Measurements from ENCODE around the gene TMEM50B. TPM values are rescaled to one million over a fixed set of nuclear protein-coding genes. Genes with fewer than 3 reads are reported as not detected.
A peak's percentile ranks its signal among the peaks of the same experiment; 100 is the strongest.

TMEM50B gene
- total RNA-seq, 1 experiment from 2014 or later: 20.7 TPM

DNA sequence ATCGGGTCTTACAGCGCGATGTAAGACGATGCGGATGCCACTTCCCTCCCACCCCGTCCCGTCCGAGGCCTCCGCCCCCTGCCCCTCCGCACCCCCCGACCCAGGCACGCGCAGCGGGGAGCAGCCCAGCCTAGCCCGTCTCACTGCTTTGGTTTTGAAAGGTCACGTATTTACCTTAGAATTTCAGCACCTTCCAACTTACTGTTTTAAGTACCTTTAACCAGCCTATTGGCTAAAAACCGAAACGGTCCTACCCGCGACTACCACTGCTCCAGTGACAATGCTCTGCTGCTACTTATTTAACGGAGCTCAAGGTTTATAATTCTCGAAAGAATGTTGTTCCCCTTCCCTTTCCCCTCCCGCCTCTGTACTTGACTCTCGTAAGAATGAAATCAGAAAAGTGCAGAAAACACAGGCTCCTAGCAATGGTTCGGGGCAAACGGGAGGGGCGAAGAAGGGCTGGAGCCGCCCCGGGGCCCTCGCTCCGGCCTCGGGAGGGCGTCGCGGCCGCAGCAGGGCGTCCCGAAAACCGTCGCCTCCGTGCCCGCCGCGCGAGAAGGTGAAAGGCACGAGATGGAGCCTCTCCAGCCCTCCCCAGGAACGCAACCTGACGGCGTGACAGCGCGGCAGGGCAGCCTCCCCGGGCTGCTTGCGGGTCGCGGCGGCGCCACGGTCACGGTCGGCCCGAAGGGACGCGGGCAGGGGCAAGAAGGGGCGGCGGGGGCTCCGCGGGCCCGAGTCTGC is 667 bp downstream of the TMEM50B start:
- Mint-ChIP-seq H3K9me3 (ENCODE audit: unreplicated experiment) (no peaks in the 10 kb centered on the region), H3K4me3 (ENCODE audit: unreplicated experiment) (peak overlapping the region; percentile 87), H3K27ac (ENCODE audit: low read depth, unreplicated experiment) (peak overlapping the region; percentile 74), H3K4me1 (ENCODE audit: insufficient read depth, unreplicated experiment) (peaks cover 5% of the 10 kb centered on the region), H3K36me3 (ENCODE audit: insufficient read depth, unreplicated experiment) (peaks cover 6% of the 10 kb centered on the region), H3K27me3 (ENCODE audit: insufficient read depth, unreplicated experiment) (no peaks in the 10 kb centered on the region)
- intact Hi-C loops (cut with micrococcal nuclease): no loop called here
- ChIA-PET POLR2A (interaction anchor here (0.7 to 5.4 kb wide), 20 partner anchors 10 to 707 kb away, joined by 3 to 92 read pairs (median 6); partner anchors contain the start of genes DNAJC28, GART, IFNAR1 and IFNAR2), CTCF (interaction anchor here (1.3 to 1.8 kb wide), 2 partner anchors 47 to 118 kb away, joined by 3 to 5 read pairs; no protein-coding TSS in a partner anchor)
- no TSS peak for BruUV-seq (replicated peaks)
- DNase-seq (ENCODE audit: unreplicated experiment): peak; percentile 34
- TF ChIP-seq, protein P1, sequence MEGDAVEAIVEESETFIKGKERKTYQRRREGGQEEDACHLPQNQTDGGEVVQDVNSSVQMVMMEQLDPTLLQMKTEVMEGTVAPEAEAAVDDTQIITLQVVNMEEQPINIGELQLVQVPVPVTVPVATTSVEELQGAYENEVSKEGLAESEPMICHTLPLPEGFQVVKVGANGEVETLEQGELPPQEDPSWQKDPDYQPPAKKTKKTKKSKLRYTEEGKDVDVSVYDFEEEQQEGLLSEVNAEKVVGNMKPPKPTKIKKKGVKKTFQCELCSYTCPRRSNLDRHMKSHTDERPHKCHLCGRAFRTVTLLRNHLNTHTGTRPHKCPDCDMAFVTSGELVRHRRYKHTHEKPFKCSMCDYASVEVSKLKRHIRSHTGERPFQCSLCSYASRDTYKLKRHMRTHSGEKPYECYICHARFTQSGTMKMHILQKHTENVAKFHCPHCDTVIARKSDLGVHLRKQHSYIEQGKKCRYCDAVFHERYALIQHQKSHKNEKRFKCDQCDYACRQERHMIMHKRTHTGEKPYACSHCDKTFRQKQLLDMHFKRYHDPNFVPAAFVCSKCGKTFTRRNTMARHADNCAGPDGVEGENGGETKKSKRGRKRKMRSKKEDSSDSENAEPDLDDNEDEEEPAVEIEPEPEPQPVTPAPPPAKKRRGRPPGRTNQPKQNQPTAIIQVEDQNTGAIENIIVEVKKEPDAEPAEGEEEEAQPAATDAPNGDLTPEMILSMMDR (IDR thresholded peaks at IDR 0.05; ENCODE audit: unreplicated experiment): peak; percentile 8

DNA sequence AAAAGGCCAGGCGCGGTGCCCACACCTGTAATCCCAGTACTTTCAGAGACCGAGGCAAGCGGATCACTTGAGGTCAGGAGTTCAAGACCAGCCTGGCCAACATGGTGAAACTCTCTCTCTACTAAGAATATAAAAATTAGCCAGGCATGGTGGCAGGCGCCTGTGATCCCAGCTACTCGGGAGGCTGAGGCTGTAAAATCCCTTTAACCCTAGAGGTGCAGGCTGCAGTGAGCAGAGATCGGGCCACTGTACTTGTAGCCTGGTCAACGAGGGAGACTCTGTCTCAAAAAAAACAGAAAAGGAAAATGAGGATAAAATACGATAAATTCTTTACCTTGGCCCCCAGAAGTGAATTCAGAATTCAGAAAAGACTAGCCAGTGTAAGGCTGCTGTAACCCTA is 1.6 kb downstream of the TMEM50B start:
- H3K27me3 Mint-ChIP-seq (ENCODE audit: insufficient read depth, unreplicated experiment): no peaks in the 10 kb centered on the region
- H3K27ac Mint-ChIP-seq (ENCODE audit: low read depth, unreplicated experiment): peak overlapping the region; percentile 74
- TF ChIP-seq, protein P1 (IDR thresholded peaks at IDR 0.05; ENCODE audit: unreplicated experiment): no peak
- peak overlapping the region; percentile 87 for H3K4me3 Mint-ChIP-seq (ENCODE audit: unreplicated experiment)
- H3K36me3 Mint-ChIP-seq (ENCODE audit: insufficient read depth, unreplicated experiment): peaks cover 6% of the 10 kb centered on the region
- ChIA-PET POLR2A (interaction anchor here (1.0 to 5.4 kb wide), 4 partner anchors 13 to 153 kb away, joined by 3 to 92 read pairs (median 42); partner anchors contain the start of genes DNAJC28, GART, IFNAR1 and SON), CTCF (no interaction called here)
- H3K4me1 Mint-ChIP-seq (ENCODE audit: insufficient read depth, unreplicated experiment): peaks cover 5% of the 10 kb centered on the region
- intact Hi-C loops (cut with micrococcal nuclease): no loop called here
- no TSS peak for BruUV-seq (replicated peaks)
- H3K9me3 Mint-ChIP-seq (ENCODE audit: unreplicated experiment): no peaks in the 10 kb centered on the region
- DNase-seq (ENCODE audit: unreplicated experiment): no peak

DNA sequence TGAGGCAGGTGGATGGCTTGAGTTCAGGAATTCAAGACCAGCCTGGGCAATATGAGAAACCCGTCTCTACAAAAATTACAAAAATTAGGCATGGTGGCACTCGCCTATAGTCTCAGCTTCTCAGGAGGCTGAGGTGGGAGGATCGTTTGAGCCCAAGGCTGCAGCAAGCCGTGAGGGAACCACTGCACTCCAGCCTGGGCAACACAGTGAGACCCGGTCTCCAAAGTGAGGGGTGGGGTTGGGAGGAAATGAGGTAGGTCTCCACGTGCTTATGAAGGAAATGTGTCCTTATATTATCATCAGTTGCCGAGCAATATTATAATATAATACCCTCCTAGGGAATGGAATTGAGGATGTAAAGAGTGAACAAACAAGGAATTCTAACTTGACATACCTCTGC is 2.7 kb downstream of the TMEM50B start:
- CTCF ChIA-PET: no interaction called here
- intact Hi-C loops (cut with micrococcal nuclease): no loop called here
- H3K27me3 Mint-ChIP-seq (ENCODE audit: insufficient read depth, unreplicated experiment): no peaks in the 10 kb centered on the region

DNA sequence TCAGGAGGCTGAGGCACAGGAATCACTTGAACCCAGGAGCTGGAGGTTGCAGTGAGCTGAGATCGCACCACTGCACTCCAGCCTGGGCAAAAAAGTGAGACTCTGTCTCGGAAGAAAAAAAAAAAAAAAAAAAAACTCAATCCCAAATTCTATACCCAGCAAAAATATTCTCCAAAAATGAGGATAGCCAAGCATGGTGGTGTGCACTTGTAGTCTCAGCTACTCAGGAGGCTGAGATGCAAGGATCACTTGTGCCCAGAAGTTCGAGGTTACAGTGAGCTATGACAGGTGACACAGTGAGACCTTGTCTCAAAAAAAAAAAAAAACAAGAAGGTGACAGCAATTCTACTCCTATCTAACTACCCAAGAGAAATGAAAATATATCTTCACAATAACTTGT is 6.4 kb downstream of the TMEM50B start:
- no peak for DNase-seq (ENCODE audit: unreplicated experiment)
- Mint-ChIP-seq H3K4me3 (ENCODE audit: unreplicated experiment) (no peak overlapping the region), H3K27ac (ENCODE audit: low read depth, unreplicated experiment) (no peak overlapping the region), H3K4me1 (ENCODE audit: insufficient read depth, unreplicated experiment) (peaks cover 2% of the 10 kb centered on the region), H3K27me3 (ENCODE audit: insufficient read depth, unreplicated experiment) (no peaks in the 10 kb centered on the region), H3K9me3 (ENCODE audit: unreplicated experiment) (no peaks in the 10 kb centered on the region), H3K36me3 (ENCODE audit: insufficient read depth, unreplicated experiment) (peaks cover 6% of the 10 kb centered on the region)
- no TSS peak for BruUV-seq (replicated peaks)
- POLR2A ChIA-PET: no interaction called here
- intact Hi-C loops (cut with micrococcal nuclease): no loop called here
- TF ChIP-seq, protein P1 (IDR thresholded peaks at IDR 0.05; ENCODE audit: unreplicated experiment): no peak
- CTCF ChIA-PET: no interaction called here

More for the DNA sequence above, 2.7 kb downstream of the TMEM50B start:
- H3K4me1 Mint-ChIP-seq (ENCODE audit: insufficient read depth, unreplicated experiment): peaks cover 5% of the 10 kb centered on the region
- H3K27ac Mint-ChIP-seq (ENCODE audit: low read depth, unreplicated experiment): no peak overlapping the region
- no peak for DNase-seq (ENCODE audit: unreplicated experiment)
- peak overlapping the region; percentile 87 for H3K4me3 Mint-ChIP-seq (ENCODE audit: unreplicated experiment)
- H3K9me3 Mint-ChIP-seq (ENCODE audit: unreplicated experiment): no peaks in the 10 kb centered on the region
- POLR2A ChIA-PET: interaction anchor here (1.2 kb wide), 1 partner anchor 65 kb away, joined by 4 read pairs; the partner anchor contains the start of gene GART
- TF ChIP-seq, protein P1 (IDR thresholded peaks at IDR 0.05; ENCODE audit: unreplicated experiment): no peak
- H3K36me3 Mint-ChIP-seq (ENCODE audit: insufficient read depth, unreplicated experiment): peaks cover 6% of the 10 kb centered on the region
- no TSS peak for BruUV-seq (replicated peaks)
